A549 (cell line): ENCODE measurements around the gene RPS6KA2. TPM values are rescaled to one million over a fixed set of nuclear protein-coding genes. Genes with fewer than 3 reads are reported as not detected.

Experiments
- ATAC-seq, 2 experiments: fragments of 200-7000 bp in 1 of 2; fragments of >200 bp in 1 of 2; cut with Nextera tagmentation in 1 of 2; cut with Tn5 transposase in 1 of 2; 3 replicates each; pipeline versions ENCODE4 v1.8.0 to v1.9.1; 2018 to 2020; ENCODE audit warnings: mild to moderate bottlenecking in 1 of 2, moderate library complexity in 1 of 2
- CTCF ChIA-PET: fragments of 300-600 bp; sonication (Branson Sonifier 250); formaldehyde crosslinking; extraction: SDS; loops from one replicate; lab custom pipeline; 2021; ENCODE audit warnings: antibody characterized with exemption, inconsistent platforms; lab: Yijun Ruan, JAX
- POLR2A ChIA-PET: fragments of 350-600 bp; formaldehyde crosslinking; extraction: SDS; loops from one replicate; lab custom pipeline; 2021; ENCODE audit warnings: antibody characterized with exemption, inconsistent platforms; lab: Yijun Ruan, JAX
- DNase-seq, 2 experiments: peaks; one replicate each; pipeline versions ENCODE4 v3.0.0 to v3.0.0-alpha.2; 2011 to 2016; ENCODE audit warnings: low read depth in 1 of 2, low spot score in 1 of 2
- FAIRE-seq: peaks from 2 replicates; lab custom pipeline; 2011; peaks lifted over from hg19 to GRCh38; lab: Jason Lieb, UNC
- H3K27ac ChIP-seq, 2 experiments: fragments of >200 bp; sonication (Bioruptor Twin); formaldehyde crosslinking; 3 replicates each; pipeline ENCODE4 v1.5.1; 2016 to 2017
- H3K4me1 ChIP-seq: fragments of >200 bp; sonication (Bioruptor Twin); formaldehyde crosslinking; 3 replicates; pipeline ENCODE4 v1.6.1; 2016
- H3K4me2 ChIP-seq: fragments of >200 bp; sonication (Bioruptor Twin); formaldehyde crosslinking; 3 replicates; pipeline ENCODE4 v1.6.1; 2016
- H3K4me3 ChIP-seq: fragments of >200 bp; sonication (Bioruptor Twin); formaldehyde crosslinking; 3 replicates; pipeline ENCODE4 v1.5.1; 2016
- H3K9me3 ChIP-seq: fragments of >200 bp; sonication (Bioruptor Twin); formaldehyde crosslinking; 3 replicates; pipeline ENCODE4 v1.6.1; 2016
- BHLHE40 ChIP-seq: IDR thresholded peaks from 2 replicates; pipeline ENCODE4 v1.6.1; 2012; ENCODE audit warnings: low read depth, low read length, inconsistent platforms
- CBX8 ChIP-seq: fragments of 200-600 bp; sonication (generic); IDR thresholded peaks from 2 replicates; pipeline ENCODE4 v1.6.1; 2016
- CEBPB ChIP-seq, 2 experiments: fragments of >200 bp in 1 of 2; sonication (Bioruptor Twin) in 1 of 2; formaldehyde crosslinking in 1 of 2; IDR thresholded peaks; 2 replicates each; pipeline ENCODE4 v1.6.1; 2012 to 2016
- CHD4 ChIP-seq: fragments of 200-600 bp; sonication (generic); IDR thresholded peaks from 2 replicates; pipeline ENCODE4 v1.6.1; 2016; ENCODE audit warnings: antibody characterized with exemption, mild to moderate bottlenecking, borderline replicate concordance
- FOSB ChIP-seq: fragments of 250-450 bp; sonication (Bioruptor Pico); IDR thresholded peaks from 2 replicates; pipeline ENCODE4 v1.5.0; 2020; ENCODE audit warnings: mild to moderate bottlenecking, moderate library complexity
- FOSL2 ChIP-seq, 2 experiments: fragments of 450-650 bp in 1 of 2; fragments of >200 bp in 1 of 2; sonication (Bioruptor Twin) in 1 of 2; formaldehyde crosslinking; IDR thresholded peaks; 2 replicates each; pipeline versions ENCODE4 v1.5.0 to v1.6.1; 2016 to 2020; ENCODE audit warnings: mild to moderate bottlenecking in 1 of 2, moderate library complexity in 1 of 2
- GATA3 ChIP-seq: IDR thresholded peaks from 2 replicates; pipeline ENCODE4 v1.6.1; 2012; ENCODE audit warnings: borderline replicate concordance
- HOXB5 ChIP-seq: fragments of 250-450 bp; sonication (Bioruptor Pico); IDR thresholded peaks from 2 replicates; pipeline ENCODE4 v1.5.0; 2020; ENCODE audit warnings: mild to moderate bottlenecking, moderate library complexity
- KDM1A ChIP-seq: fragments of 200-600 bp; sonication (generic); IDR thresholded peaks from 2 replicates; pipeline ENCODE4 v1.6.1; 2016; ENCODE audit warnings: low read depth, mild to moderate bottlenecking
- KDM5A ChIP-seq: fragments of 200-600 bp; sonication (generic); IDR thresholded peaks from 2 replicates; pipeline ENCODE4 v1.6.1; 2016; ENCODE audit warnings: antibody characterized with exemption, mild to moderate bottlenecking
- MAFK ChIP-seq: fragments of 450-650 bp; IDR thresholded peaks from 2 replicates; pipeline ENCODE4 v1.6.1; 2014; ENCODE audit not compliant: partially characterized antibody
- MAZ ChIP-seq: fragments of 150-350 bp; IDR thresholded peaks from 2 replicates; pipeline ENCODE4 v1.6.1; 2014; ENCODE audit warnings: antibody characterized with exemption, low read depth, low read length, borderline replicate concordance
- NFE2L2 ChIP-seq: fragments of 150-350 bp; conservative IDR thresholded peaks from 2 replicates; pipeline ENCODE4 v1.6.1; 2014; ENCODE audit warnings: low read length
- RAD21 ChIP-seq, 2 experiments: fragments of >200 bp in 1 of 2; sonication (Bioruptor Twin) in 1 of 2; formaldehyde crosslinking in 1 of 2; IDR thresholded peaks in 1 of 2; conservative IDR thresholded peaks in 1 of 2; 2 replicates in 1 of 2; 3 replicates in 1 of 2; pipeline ENCODE4 v1.6.1; 2012 to 2018; ENCODE audit warnings: inconsistent platforms in 1 of 2
- RFX5 ChIP-seq: fragments of 450-650 bp; IDR thresholded peaks from 2 replicates; pipeline ENCODE4 v1.7.1; 2014; ENCODE audit warnings: antibody characterized with exemption, mild to moderate bottlenecking, moderate library complexity
- ZFP36 ChIP-seq: fragments of 450-650 bp; IDR thresholded peaks from 2 replicates; pipeline ENCODE4 v1.6.1; 2014; ENCODE audit warnings: borderline replicate concordance; ENCODE audit not compliant: partially characterized antibody
- WGBS: methylation state at CpG from one replicate; pipeline ENCODE4 v1.1.6; 2017; ENCODE audit errors: missing lambda C conversion rate; 5-methylcytosine and 5-hydroxymethylcytosine counted together
- polyA plus RNA-seq, 4 experiments: library from polyadenylated mRNA; depleted of rRNA in 3 of 4; stranded (reverse); fragments of >200 nt; fragmentation: RNase III in 1 of 4; extraction: RNeasy Plus Mini Kit Qiagen cat#74134 plus additional on column Dnase treatment in 1 of 4; gene quantifications; 2 replicates in 3 of 4; 3 replicates in 1 of 4; pipeline ENCODE4 v1.2.3, GENCODE V29; 2011 to 2017
- TF ChIP-seq, protein P1 (sequence below): fragments of 250-450 bp; sonication (Bioruptor Pico); IDR thresholded peaks from 2 replicates; pipeline ENCODE4 v1.5.0; 2021; ENCODE audit warnings: mild to moderate bottlenecking, moderate library complexity, borderline replicate concordance
- TF ChIP-seq, protein P2 (sequence below): fragments of >200 bp; sonication (Bioruptor Twin); formaldehyde crosslinking; IDR thresholded peaks from 3 replicates; pipeline ENCODE4 v1.6.1; 2016
- TF ChIP-seq, protein P3 (sequence below): fragments of >200 bp; sonication (Bioruptor Twin); formaldehyde crosslinking; IDR thresholded peaks from 2 replicates; pipeline ENCODE4 v1.6.1; 2016
- TF ChIP-seq, protein P4 (sequence below): fragments of 200-600 bp; sonication (generic); IDR thresholded peaks from 2 replicates; pipeline ENCODE4 v1.6.1; 2016; ENCODE audit warnings: antibody characterized with exemption, mild to moderate bottlenecking, moderate library complexity
- TF ChIP-seq, protein P5 (sequence below): fragments of 150-350 bp; IDR thresholded peaks from 2 replicates; pipeline ENCODE4 v1.6.1; 2014; ENCODE audit warnings: low read depth, mild to moderate bottlenecking, low read length
- TF ChIP-seq, protein P6 (sequence below): fragments of 450-650 bp; IDR thresholded peaks from 2 replicates; pipeline ENCODE4 v1.6.1; 2014; ENCODE audit warnings: antibody characterized with exemption

Gene RPS6KA2
- polyA plus RNA-seq, 2 of the 4 experiments (the other 2 are of a cell fraction), result 0.19 TPM; not detected in 1

DNA sequence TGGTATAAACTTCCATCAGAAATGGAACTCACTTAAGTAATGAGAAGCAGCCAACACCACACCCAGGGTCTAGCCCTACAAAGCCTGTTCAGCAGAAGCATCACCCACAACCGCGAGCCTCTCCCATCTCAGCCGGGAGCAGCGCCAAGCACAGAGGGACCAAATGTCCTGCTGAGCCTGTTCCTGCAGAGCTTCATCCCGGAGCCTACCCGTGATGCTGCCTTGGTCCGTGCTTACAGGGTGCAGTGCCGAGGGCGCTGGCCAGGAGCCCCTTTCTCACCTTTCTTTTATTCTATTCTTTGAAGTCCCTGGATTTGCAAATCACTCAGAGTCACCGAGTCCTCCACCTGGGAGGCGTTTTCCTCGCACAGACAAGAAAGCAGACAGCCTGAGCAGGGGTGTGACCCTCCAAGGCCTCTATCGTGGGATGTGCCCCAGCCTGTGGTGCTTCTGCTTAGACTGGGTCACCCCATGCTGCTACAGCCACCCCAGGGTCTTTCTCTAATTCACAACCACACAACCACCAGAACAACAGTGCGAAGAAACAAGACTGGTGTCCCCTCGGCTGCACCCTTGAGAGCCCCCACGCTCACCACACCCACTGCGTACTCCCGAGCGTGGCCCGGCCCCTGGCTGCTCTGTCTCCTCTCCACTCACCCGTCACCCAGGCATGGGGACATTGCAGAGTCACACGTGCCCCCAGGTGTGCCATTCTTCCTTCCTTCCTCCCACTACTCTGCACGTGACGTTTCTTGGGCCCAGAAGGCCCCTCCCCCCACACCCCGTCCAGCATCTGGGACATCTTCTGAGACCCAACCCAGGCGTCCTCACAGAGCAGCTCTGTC, 152.1 kb downstream of the RPS6KA2 start:
- Histone ChIP-seq H3K9me3 (no peaks in the 10 kb centered on the region), H3K4me1 (no peaks in the 10 kb centered on the region)
- WGBS, result 44% methylated on average over 19 of the region's 26 CpGs
- FAIRE-seq, result no peak
- POLR2A ChIA-PET, result no interaction called here
- DNase-seq, result no peak
- CTCF ChIA-PET, result no interaction called here
- peak in 1 of 2 experiments; percentile 35; a peak in 1 of 6 replicates for ATAC-seq
- TF ChIP-seq FOSB (no peak), HOXB5 (CRISPR knock-in tag) (no peak), RAD21 (conservative IDR thresholded peaks at IDR 0.05 in 1 of 2, IDR thresholded peaks at IDR 0.05 in 1 of 2) (no peak), GATA3 (no peak), CEBPB (IDR thresholded peaks at IDR 0.05) (no peak), MAFK (no peak), KDM5A (no peak), ZFP36 (no peak), CBX8 (no peak), RFX5 (no peak)
- TF ChIP-seq, protein P1, sequence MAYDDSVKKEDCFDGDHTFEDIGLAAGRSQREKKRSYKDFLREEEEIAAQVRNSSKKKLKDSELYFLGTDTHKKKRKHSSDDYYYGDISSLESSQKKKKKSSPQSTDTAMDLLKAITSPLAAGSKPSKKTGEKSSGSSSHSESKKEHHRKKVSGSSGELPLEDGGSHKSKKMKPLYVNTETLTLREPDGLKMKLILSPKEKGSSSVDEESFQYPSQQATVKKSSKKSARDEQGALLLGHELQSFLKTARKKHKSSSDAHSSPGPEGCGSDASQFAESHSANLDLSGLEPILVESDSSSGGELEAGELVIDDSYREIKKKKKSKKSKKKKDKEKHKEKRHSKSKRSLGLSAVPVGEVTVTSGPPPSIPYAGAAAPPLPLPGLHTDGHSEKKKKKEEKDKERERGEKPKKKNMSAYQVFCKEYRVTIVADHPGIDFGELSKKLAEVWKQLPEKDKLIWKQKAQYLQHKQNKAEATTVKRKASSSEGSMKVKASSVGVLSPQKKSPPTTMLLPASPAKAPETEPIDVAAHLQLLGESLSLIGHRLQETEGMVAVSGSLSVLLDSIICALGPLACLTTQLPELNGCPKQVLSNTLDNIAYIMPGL (CRISPR knock-in tag), result no peak
- TF ChIP-seq, all 56 proteins: peak for 0
- Histone ChIP-seq H3K4me2 (no peak overlapping the region), H3K27ac (no peak overlapping the region), H3K4me3 (no peak overlapping the region)

DNA sequence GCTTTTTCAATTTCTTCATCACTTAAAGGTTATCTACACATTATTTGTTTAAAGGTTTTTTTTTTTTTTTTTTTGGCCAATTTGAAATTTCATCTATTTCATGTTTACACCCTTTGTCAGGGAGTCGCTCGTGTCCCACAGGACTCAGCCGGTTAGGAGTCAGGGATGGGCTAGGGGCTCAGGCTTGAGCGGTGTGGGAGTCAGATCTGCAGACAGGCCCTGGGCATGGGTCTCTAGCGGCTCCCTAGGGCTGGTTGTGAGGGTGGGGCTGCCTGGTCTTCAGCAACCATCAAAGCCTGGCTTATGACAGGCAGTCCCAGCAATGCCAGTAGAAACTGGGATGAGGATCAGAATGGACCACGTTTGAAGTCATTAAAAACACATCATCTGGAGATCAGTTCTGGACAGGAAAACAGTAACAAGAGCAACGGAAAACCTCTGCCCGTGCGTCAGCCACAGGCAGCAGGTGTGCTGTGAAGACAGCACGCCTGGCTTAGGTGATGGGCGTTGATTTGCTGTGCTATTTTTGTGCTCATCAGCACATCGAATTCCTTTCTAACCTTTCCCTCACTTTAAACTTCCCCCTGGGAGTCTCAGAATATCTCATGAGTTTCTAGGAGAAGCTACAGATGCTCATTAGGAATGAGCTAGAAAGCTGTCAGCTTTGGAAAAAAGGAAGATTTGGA, 153.0 kb downstream of the RPS6KA2 start:
- ChIA-PET CTCF (no interaction called here), POLR2A (no interaction called here)
- Histone ChIP-seq H3K4me1 (no peaks in the 10 kb centered on the region), H3K4me2 (no peak overlapping the region), H3K4me3 (no peak overlapping the region), H3K9me3 (no peaks in the 10 kb centered on the region), H3K27ac (no peak overlapping the region)
- 27% methylated on average over 12 of the region's 12 CpGs for WGBS
- ATAC-seq, result no peak
- no peak for DNase-seq
- TF ChIP-seq BHLHE40, result no peak
- TF ChIP-seq, protein P2, sequence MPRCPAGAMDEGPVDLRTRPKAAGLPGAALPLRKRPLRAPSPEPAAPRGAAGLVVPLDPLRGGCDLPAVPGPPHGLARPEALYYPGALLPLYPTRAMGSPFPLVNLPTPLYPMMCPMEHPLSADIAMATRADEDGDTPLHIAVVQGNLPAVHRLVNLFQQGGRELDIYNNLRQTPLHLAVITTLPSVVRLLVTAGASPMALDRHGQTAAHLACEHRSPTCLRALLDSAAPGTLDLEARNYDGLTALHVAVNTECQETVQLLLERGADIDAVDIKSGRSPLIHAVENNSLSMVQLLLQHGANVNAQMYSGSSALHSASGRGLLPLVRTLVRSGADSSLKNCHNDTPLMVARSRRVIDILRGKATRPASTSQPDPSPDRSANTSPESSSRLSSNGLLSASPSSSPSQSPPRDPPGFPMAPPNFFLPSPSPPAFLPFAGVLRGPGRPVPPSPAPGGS, result no peak
- no peak for TF ChIP-seq KDM1A
- TF ChIP-seq, protein P3, sequence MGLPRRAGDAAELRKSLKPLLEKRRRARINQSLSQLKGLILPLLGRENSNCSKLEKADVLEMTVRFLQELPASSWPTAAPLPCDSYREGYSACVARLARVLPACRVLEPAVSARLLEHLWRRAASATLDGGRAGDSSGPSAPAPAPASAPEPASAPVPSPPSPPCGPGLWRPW, result no peak
- FAIRE-seq, result no peak

DNA sequence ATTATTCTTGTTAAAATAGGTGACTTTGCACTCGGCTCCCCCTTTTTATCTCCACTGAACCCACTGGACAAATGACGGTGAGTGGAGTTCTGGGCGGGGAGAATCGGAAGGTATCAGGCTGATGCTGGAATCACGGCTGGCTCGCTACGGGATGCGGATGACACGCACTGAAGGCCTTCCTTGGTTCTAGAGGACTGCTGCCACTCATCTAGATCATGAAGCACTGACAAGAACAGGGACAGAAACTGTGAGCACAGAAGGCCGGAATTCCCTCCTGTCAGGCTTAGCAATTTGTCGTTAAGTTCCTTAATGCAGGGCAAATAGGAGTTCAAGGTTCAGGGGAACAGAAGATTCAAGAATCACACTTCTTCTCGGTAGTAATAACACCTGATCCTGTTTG, 154.4 kb downstream of the RPS6KA2 start:
- WGBS, result 65% methylated on average over 12 of the region's 12 CpGs
- Histone ChIP-seq H3K4me1 (no peaks in the 10 kb centered on the region), H3K4me2 (no peak overlapping the region), H3K9me3 (no peaks in the 10 kb centered on the region), H3K27ac (no peak overlapping the region), H3K4me3 (no peak overlapping the region)
- ATAC-seq, result no peak
- ChIA-PET CTCF (no interaction called here), POLR2A (no interaction called here)
- DNase-seq, result no peak
- no peak for FAIRE-seq
- TF ChIP-seq CEBPB (IDR thresholded peaks at IDR 0.05), result no peak
- TF ChIP-seq HOXB5 (CRISPR knock-in tag), result no peak
- TF ChIP-seq MAZ, result no peak
- no peak for TF ChIP-seq FOSL2 (IDR thresholded peaks at IDR 0.05)
- no peak for TF ChIP-seq FOSL2 (CRISPR knock-in tag; IDR thresholded peaks at IDR 0.05)
- TF ChIP-seq, protein P4, sequence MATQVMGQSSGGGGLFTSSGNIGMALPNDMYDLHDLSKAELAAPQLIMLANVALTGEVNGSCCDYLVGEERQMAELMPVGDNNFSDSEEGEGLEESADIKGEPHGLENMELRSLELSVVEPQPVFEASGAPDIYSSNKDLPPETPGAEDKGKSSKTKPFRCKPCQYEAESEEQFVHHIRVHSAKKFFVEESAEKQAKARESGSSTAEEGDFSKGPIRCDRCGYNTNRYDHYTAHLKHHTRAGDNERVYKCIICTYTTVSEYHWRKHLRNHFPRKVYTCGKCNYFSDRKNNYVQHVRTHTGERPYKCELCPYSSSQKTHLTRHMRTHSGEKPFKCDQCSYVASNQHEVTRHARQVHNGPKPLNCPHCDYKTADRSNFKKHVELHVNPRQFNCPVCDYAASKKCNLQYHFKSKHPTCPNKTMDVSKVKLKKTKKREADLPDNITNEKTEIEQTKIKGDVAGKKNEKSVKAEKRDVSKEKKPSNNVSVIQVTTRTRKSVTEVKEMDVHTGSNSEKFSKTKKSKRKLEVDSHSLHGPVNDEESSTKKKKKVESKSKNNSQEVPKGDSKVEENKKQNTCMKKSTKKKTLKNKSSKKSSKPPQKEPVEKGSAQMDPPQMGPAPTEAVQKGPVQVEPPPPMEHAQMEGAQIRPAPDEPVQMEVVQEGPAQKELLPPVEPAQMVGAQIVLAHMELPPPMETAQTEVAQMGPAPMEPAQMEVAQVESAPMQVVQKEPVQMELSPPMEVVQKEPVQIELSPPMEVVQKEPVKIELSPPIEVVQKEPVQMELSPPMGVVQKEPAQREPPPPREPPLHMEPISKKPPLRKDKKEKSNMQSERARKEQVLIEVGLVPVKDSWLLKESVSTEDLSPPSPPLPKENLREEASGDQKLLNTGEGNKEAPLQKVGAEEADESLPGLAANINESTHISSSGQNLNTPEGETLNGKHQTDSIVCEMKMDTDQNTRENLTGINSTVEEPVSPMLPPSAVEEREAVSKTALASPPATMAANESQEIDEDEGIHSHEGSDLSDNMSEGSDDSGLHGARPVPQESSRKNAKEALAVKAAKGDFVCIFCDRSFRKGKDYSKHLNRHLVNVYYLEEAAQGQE, result no peak
- TF ChIP-seq, protein P5, sequence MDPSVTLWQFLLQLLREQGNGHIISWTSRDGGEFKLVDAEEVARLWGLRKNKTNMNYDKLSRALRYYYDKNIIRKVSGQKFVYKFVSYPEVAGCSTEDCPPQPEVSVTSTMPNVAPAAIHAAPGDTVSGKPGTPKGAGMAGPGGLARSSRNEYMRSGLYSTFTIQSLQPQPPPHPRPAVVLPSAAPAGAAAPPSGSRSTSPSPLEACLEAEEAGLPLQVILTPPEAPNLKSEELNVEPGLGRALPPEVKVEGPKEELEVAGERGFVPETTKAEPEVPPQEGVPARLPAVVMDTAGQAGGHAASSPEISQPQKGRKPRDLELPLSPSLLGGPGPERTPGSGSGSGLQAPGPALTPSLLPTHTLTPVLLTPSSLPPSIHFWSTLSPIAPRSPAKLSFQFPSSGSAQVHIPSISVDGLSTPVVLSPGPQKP, result no peak
- no peak for TF ChIP-seq NFE2L2
- no peak for TF ChIP-seq ZFP36
- TF ChIP-seq, protein P6, sequence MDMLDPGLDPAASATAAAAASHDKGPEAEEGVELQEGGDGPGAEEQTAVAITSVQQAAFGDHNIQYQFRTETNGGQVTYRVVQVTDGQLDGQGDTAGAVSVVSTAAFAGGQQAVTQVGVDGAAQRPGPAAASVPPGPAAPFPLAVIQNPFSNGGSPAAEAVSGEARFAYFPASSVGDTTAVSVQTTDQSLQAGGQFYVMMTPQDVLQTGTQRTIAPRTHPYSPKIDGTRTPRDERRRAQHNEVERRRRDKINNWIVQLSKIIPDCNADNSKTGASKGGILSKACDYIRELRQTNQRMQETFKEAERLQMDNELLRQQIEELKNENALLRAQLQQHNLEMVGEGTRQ, result no peak
- no peak for TF ChIP-seq CHD4
- TF ChIP-seq GATA3, result no peak
